ENCODE results near the gene NR4A1.

NR4A1 gene

DNA sequence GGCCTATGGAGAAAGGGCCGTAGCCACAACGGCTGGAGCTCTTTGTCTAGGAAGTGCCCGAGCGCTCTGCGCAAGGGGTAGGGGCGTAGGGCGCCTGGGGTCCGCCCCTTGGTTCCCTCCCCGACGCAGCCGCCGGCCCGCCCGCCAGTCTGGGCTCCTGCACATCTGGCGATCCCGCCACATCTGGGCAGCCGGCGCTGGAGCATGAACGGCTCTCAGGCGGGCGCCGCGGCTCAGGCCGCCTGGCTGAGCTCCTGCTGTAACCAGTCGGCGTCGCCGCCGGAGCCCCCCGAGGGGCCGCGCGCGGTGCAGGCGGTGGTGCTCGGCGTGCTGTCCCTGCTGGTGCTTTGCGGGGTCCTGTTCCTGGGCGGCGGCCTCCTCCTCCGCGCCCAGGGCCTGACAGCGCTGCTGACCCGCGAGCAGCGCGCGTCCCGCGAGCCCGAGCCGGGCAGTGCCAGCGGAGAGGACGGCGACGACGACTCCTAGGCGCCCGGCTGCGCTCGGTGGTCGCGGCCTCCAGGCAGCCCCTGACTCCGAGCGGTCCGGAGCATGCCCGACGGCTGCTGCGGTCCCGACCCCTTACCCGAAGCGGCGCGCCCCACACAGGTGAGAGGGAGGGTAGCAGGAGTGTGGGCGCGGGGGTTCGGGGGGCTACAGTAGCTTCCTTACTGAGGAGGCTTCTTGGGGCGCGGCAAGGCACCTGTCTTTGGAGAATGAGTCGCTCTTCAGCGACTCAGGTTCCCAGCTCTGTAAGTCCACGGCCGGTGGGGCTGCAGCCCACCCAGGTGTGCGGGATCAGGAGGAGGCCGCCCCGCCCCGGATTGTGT, 28.5 kb downstream of the NR4A1 start, which contains the start of gene SMIM41:
Gene SMIM41, plus strand, starts transcription at position 129 of the 827 bp plus-strand sequence. Its CDS starts 76 bp downstream, at position 205.
- DNase-seq (ENCODE audit: low spot score), result no peak

- no peak for DNase-seq (ENCODE audit: low spot score)
These were observed 29.4 kb downstream of the NR4A1 start for GRCh38 chr12:52080403-52081251.

DNA sequence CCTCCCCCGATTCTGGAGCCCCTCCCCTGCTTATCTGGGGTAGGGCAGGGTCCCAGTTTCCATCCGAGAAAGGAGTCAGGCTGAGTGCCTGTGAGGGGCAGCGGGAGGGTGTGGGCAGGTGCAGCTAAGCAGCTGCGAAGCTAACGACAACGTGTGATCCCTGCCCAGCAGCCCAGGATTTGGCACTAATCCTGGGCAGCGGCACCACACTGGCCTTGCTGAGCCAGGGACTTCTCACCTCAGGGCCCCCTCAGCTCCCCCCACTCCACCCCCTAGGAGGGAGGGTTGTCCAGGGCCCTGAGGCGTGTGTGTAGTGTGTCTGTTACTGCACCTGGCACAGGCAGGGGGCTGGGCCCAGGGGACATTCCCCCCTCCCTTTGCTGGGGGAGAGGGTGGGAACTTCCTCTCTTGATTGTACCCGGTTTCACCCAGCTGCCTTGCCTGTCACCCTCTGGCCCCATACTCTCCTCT, 30.1 kb downstream of the NR4A1 start:
- DNase-seq (ENCODE audit: low spot score), result no peak

DNA sequence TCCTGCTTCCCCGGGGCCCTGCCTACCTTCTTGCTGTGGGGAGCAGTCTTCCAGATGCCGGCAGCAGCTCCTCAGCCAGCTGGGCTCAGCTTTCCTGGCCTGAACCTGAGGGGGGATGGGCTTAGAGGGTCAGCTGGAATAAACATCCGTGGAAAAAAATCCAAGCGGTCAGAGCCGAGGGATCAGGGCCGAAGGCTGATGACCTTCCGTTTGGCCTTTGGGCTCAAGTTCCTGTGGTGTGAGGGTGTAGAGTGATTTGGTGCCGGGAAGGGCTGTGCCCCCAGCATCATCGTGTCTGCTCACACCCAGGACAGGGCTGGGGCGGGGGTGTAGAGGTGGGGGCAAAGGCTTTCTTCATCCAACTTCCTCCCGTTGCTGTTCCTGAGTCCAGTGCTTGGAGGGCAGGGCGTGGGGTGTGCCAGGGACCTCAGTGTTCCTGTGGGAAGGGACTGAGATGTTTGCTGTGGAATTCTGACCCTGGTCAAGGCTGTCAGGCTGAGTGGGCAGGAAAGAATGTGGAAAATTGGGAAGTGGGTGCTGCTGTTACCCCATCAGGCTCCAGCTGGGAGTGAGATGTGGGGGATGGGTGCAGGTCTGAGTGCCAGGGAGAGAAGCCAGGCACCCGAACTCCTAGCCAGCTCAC, 30.9 kb downstream of the NR4A1 start:
- no peak for DNase-seq (ENCODE audit: low spot score)

DNA sequence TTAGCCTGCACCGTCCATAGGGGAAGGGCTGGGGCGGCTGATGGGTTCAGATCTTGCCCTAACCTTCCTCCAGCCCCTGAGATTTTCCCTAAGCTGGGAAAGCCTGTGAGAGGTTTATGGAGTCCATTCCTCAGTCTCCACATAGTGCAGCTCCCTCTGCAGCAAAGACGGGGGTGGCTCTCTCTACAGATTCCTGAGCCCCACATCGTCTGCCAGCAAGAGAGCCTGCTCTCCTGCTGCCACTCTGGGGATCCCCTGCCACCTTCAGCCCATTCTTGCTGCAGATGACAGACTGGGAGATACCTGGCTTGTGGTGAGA, 31.4 kb downstream of the NR4A1 start:
- no peak for DNase-seq (ENCODE audit: low spot score)

DNA sequence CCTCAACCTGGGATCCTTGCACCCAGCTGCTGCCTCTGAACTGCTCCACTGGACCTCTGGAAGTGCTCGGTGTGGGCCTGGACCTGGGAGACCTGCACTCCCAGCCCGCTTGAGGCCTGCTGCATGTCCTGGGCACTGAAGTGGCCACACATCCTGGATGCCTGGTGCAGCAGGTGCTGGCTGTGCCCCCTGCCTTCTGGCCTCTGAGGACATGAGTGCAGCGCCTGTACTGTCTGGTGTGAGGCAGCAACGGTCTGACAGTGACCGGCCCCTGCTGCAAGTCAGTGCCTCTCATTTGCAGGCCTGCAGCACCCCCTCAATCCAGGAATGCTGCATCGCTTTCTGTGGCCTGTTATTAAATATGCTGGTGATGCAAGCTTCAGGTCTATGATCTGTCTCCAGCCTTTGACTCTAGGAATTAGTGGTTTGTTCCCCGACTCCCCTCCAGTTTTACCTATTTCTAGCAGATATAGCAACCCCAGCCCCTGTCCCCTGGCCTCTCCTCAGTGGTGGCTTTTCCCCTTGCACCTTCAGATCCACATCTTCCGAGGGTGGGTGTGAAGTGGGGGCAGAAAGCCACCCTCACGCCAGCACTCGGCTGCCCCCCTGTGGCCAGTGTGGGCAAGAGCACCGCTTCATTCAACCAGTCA, 31.9 kb downstream of the NR4A1 start:
- no peak for DNase-seq (ENCODE audit: low spot score)

GRCh38 chr12:52083638-52083996, 32.4 kb downstream of the NR4A1 start:
- DNase-seq (ENCODE audit: low spot score), result no peak

GRCh38 chr12:52084491-52085231, 33.4 kb downstream of the NR4A1 start:
- DNase-seq (ENCODE audit: low spot score), result no peak

- no peak for DNase-seq (ENCODE audit: low spot score)
These were observed 34.5 kb downstream of the NR4A1 start for GRCh38 chr12:52085682-52086180.

DNA sequence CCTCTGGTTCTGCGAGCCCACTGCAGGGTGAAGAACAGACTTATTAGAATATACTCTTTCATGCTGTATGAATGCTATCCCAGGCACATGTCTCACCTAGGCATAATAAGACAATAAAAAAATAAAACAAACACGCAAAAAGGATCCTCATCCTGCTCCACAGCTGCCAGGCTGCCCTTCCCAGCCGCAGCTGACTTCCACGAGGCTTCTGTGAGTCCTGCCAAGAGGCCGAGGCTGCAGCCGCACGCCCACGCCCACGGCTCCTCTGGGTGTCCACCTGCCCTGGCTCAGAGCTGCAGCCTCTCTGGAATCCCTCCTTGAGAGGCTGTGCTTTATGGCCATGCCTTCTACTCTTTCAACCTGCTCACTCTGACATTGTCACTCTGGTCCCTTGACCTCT, 35.1 kb downstream of the NR4A1 start:
- no peak for DNase-seq (ENCODE audit: low spot score)

DNA sequence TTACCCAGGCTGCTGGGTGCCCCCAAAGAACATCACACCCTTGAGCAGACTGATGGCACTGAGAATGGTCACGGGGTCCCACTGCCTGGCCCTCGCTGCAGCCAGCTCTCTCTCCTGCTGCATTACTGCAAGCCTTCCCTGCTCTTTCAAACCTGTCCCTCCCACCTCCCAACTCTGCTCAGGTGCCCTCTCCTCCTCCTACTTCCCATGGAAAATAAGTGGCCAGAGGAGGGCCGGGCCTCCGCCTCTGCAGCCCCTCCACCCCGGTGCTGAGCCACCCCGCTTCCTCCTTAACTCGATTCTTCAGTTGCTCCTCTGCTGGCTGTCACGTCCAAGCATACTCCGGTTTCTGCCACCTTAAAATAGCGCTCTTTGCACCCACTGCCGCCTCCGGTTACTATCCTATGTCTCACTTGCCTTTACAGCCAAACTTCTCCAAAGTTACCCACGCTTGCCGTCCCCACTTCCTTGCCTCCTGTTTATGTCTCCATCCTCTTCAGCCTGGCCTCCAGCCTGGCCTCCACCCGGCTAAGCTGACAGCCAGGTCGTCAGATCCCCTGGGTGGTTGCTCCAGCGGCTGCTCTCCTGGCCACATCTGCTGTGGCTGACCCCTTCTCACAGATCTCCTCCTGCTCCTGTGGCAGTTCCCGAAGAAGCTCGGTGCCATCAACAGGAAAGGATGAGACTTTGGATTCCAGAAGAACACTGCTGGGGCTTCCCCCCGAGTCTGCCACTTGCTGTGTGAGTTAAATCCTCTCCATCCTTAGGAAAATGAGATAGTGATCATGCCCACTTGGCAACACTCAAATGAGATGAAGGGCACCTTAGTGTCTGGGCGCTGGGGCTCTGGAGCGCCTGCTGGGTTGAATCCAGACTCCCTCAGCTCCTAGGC, 35.9 kb downstream of the NR4A1 start:
- DNase-seq (ENCODE audit: low spot score), result no peak

GRCh38 chr12:52087961-52088820, 36.9 kb downstream of the NR4A1 start:
- DNase-seq (ENCODE audit: low spot score), result no peak

DNA sequence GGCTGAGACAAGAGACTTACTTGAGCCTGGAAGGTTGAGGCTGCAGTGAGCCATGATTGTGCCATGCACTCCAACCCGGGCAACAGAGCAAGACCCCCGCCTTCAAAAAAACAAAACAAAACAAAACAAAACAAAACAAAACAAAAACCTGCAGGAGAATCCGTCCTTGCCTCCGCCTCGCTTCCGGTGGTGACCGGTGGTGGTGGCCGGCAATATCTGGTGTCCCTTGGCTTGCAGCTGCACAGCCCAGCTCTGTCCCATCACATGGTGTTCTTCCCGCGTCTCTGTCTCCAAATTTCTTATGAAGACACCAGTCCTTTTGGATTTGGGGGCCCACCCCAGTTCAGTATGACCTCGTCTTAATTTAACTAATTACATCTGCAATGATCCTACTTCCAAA, 38.2 kb downstream of the NR4A1 start:
- no peak for DNase-seq (ENCODE audit: low spot score)

- no peak for DNase-seq (ENCODE audit: low spot score)
These were observed 39.0 kb downstream of the NR4A1 start for GRCh38 chr12:52090291-52090690.

DNA sequence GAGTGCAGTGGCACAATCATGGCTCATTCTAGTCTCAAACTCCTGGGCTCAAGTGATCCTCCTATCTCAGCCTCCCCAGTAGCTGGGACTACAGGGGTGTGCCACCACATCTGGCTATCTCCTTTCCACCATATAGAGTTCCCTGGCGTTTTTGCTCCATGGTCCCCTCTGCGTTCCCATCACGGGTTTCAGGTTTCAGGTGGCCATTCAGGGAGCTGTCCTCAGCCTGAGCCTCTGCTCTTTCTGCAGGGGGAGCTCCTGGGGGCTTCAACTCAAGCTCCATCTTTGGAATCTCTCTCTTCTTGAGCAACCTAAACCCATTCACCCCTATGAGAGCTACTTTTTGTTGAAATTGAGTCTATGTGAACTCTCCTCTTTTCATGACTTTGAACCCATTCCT, 39.8 kb downstream of the NR4A1 start:
- DNase-seq (ENCODE audit: low spot score), result no peak

DNA sequence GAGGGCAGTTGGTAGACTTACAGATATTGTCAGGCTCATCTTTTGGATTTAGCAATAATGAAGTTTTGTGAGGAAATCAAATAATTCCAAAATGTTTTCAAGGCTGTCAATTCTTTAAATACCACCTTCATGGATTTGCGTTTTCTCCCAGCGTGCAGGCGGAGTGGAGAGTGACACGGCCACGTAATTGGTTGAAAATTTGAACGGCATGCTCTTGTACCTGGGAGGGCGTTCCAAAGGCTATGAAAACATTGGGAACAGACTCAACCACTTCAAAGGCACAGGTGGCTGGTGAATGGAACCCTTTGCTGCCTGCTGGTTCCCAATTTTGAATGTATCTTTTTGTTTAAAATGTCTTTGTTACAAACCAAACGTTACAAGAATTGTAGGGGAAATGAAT, 40.6 kb downstream of the NR4A1 start:
- DNase-seq (ENCODE audit: low spot score), result no peak

DNA sequence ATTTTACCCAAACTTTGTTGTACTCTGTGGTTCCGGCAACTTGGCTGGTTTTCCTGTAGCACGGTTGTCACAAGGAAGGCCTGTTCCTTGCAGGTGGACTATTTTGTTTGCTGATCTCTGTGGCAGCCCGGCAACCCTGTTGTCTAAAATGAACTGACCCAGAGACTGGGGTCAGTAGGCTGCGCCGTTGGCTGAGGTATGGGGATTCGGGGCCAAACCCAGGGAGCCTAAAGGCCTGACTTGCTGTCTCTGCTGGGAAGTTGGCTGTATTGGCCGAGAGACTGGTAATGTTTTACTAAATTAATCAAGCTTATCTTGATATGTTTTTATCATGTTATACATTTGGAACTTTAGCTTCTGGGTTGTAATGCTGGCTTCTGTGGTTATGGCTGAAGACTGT, 42.1 kb downstream of the NR4A1 start:
- no peak for DNase-seq (ENCODE audit: low spot score)

- DNase-seq (ENCODE audit: low spot score), result no peak
These were observed 45.2 kb downstream of the NR4A1 start for GRCh38 chr12:52096332-52097044.
